MCF 10A (cell line): ENCODE results near the gene SLC6A6. TPM values are rescaled to one million over a fixed set of nuclear protein-coding genes. Genes with fewer than 3 reads are reported as not detected.

Experiments used
- BruUV-seq: library from RNA; stranded (reverse); fragments of 400-500 nt; replicated peaks from 2 replicates; lab custom pipeline; 2021; lab: Mats Ljungman, UMichigan
- CTCF ChIA-PET: fragments of 300-600 bp; sonication (Branson Sonifier 250); formaldehyde crosslinking; extraction: SDS; loops from one replicate; lab custom pipeline; 2021; ENCODE audit warnings: antibody characterized with exemption, inconsistent platforms; lab: Yijun Ruan, JAX
- POLR2A ChIA-PET: fragments of 300-600, 350-650 bp; sonication (Branson Sonifier 250); formaldehyde crosslinking; extraction: SDS; loops from one replicate; lab custom pipeline; 2020; ENCODE audit warnings: antibody characterized with exemption, inconsistent platforms; lab: Yijun Ruan, JAX
- DNase-seq: peaks from one replicate; pipeline ENCODE4 v3.0.0-alpha.2; 2018; ENCODE audit not compliant: unreplicated experiment
- H3K27ac Mint-ChIP-seq: one replicate; pipeline ENCODE4 v1.8.0; 2022; ENCODE audit warnings: mild to moderate bottlenecking, low read depth, mixed read lengths; ENCODE audit not compliant: unreplicated experiment
- H3K27me3 Mint-ChIP-seq: one replicate; pipeline ENCODE4 v1.8.0; 2022; ENCODE audit warnings: mixed read lengths; ENCODE audit not compliant: insufficient read depth, unreplicated experiment
- H3K36me3 Mint-ChIP-seq: one replicate; pipeline ENCODE4 v1.8.0; 2022; ENCODE audit warnings: mild to moderate bottlenecking, moderate library complexity, mixed read lengths; ENCODE audit not compliant: insufficient read depth, unreplicated experiment
- H3K4me1 Mint-ChIP-seq: one replicate; pipeline ENCODE4 v1.8.0; 2022; ENCODE audit warnings: mixed read lengths; ENCODE audit not compliant: insufficient read depth, unreplicated experiment
- H3K4me3 Mint-ChIP-seq: one replicate; pipeline ENCODE4 v1.8.0; 2022; ENCODE audit warnings: mild to moderate bottlenecking, moderate library complexity, mixed read lengths; ENCODE audit not compliant: unreplicated experiment
- H3K9me3 Mint-ChIP-seq: one replicate; pipeline ENCODE4 v1.8.0; 2022; ENCODE audit warnings: mixed read lengths; ENCODE audit not compliant: unreplicated experiment
- CTCF ChIP-seq: fragments of 200-600 bp; IDR thresholded peaks from one replicate; pipeline ENCODE4 v1.8.0; 2022; ENCODE audit warnings: antibody characterized with exemption, mild to moderate bottlenecking; ENCODE audit not compliant: unreplicated experiment
- intact Hi-C: fragments of 100-400 bp; cut with micrococcal nuclease; formaldehyde crosslinking; loops from 2 replicates; pipeline ENCODE4 v1.14.1; 2022
- total RNA-seq: library from RNA; stranded (reverse); gene quantifications from 2 replicates; pipeline ENCODE4 v1.2.3, GENCODE V29; 2022

SLC6A6 gene
- total RNA-seq, 1 experiment from 2014 or later = 7.6 TPM

GRCh38 chr3:14465425-14465824 lies 63.0 kb downstream of the SLC6A6 start:
- peaks cover 7% of the 10 kb centered on the region for H3K4me1 Mint-ChIP-seq
- BruUV-seq = no TSS peak
- POLR2A ChIA-PET = no interaction called here
- H3K4me3 Mint-ChIP-seq = no peak overlapping the region
- peaks cover 10% of the 10 kb centered on the region for H3K36me3 Mint-ChIP-seq
- H3K27ac Mint-ChIP-seq = no peak overlapping the region
- no peaks in the 10 kb centered on the region for H3K27me3 Mint-ChIP-seq
- no peak for DNase-seq
- no peaks in the 10 kb centered on the region for H3K9me3 Mint-ChIP-seq
- no peak for TF ChIP-seq CTCF
- CTCF ChIA-PET = interaction anchor here (3.9 to 4.1 kb wide), 2 partner anchors 205 to 260 kb away, joined by 49 to 96 read pairs; no protein-coding TSS in a partner anchor
- intact Hi-C loops = no loop called here

GRCh38 chr3:14466179-14466903 lies 63.9 kb downstream of the SLC6A6 start:
- peaks cover 5% of the 10 kb centered on the region for H3K4me1 Mint-ChIP-seq
- no peaks in the 10 kb centered on the region for H3K9me3 Mint-ChIP-seq
- intact Hi-C loops = no loop called here
- H3K36me3 Mint-ChIP-seq = peaks cover 10% of the 10 kb centered on the region
- no peak overlapping the region for H3K27ac Mint-ChIP-seq
- TF ChIP-seq CTCF = no peak
- no peak overlapping the region for H3K4me3 Mint-ChIP-seq
- POLR2A ChIA-PET = no interaction called here
- CTCF ChIA-PET = interaction anchor here (0.6 to 4.1 kb wide), 22 partner anchors 18 to 570 kb away, joined by 3 to 96 read pairs (median 4); no protein-coding TSS in a partner anchor
- no peak for DNase-seq
- no peaks in the 10 kb centered on the region for H3K27me3 Mint-ChIP-seq
- BruUV-seq = no TSS peak

GRCh38 chr3:14467814-14468620 lies 65.6 kb downstream of the SLC6A6 start:
- CTCF ChIA-PET = interaction anchor here (0.5 to 4.1 kb wide), 51 partner anchors 8 to 1873 kb away, joined by 3 to 96 read pairs (median 4); partner anchors contain the start of genes CHCHD4 and TMEM43
- Mint-ChIP-seq H3K27me3 (no peaks in the 10 kb centered on the region), H3K4me1 (peaks cover 9% of the 10 kb centered on the region), H3K9me3 (no peaks in the 10 kb centered on the region), H3K4me3 (no peak overlapping the region), H3K27ac (no peak overlapping the region), H3K36me3 (peaks cover 10% of the 10 kb centered on the region)
- POLR2A ChIA-PET = interaction anchor here (0.7 to 2.0 kb wide), 2 partner anchors 264 to 267 kb away, joined by 3 to 16 read pairs; no protein-coding TSS in a partner anchor
- peak; percentile 92 for TF ChIP-seq CTCF
- no TSS peak for BruUV-seq
- DNase-seq = peak; percentile 34
- intact Hi-C loops = loop anchor here (1.0 to 2.0 kb wide), 3 partner anchors 207 to 571 kb away; no protein-coding TSS in a partner anchor

GRCh38 chr3:14468621-14468981 lies 66.2 kb downstream of the SLC6A6 start:
- Mint-ChIP-seq H3K27me3 (no peaks in the 10 kb centered on the region), H3K27ac (no peak overlapping the region), H3K9me3 (no peaks in the 10 kb centered on the region), H3K4me1 (peaks cover 14% of the 10 kb centered on the region), H3K36me3 (peaks cover 10% of the 10 kb centered on the region), H3K4me3 (no peak overlapping the region)
- CTCF ChIA-PET = interaction anchor here (0.5 to 4.1 kb wide), 30 partner anchors 9 to 1533 kb away, joined by 3 to 96 read pairs (median 4); no protein-coding TSS in a partner anchor
- no peak for TF ChIP-seq CTCF
- intact Hi-C loops = loop anchor here (1.0 to 2.0 kb wide), 3 partner anchors 207 to 572 kb away; no protein-coding TSS in a partner anchor
- BruUV-seq = no TSS peak
- POLR2A ChIA-PET = interaction anchor here (0.7 to 2.0 kb wide), 2 partner anchors 264 to 268 kb away, joined by 3 to 16 read pairs; no protein-coding TSS in a partner anchor
- no peak for DNase-seq
